Measurements from ENCODE around the gene KASH5.

KASH5 gene

GRCh38 chr19:49374665-49375434, 13.2 kb upstream of the KASH5 start:
- no peak overlapping the region for H3K27ac Mint-ChIP-seq
- H3K27me3 Mint-ChIP-seq = no peaks in the 10 kb centered on the region
- peaks cover 0 to 3% of the 10 kb centered on the region in 2 donors for H3K9me3 Mint-ChIP-seq
- ATAC-seq (no peak), DNase-seq (no peak)
- no peak overlapping the region for H3K4me3 Mint-ChIP-seq
- no peaks in the 10 kb centered on the region for H3K4me1 Mint-ChIP-seq

GRCh38 chr19:49378512-49378911, 9.5 kb upstream of the KASH5 start:
- ATAC-seq (no peak), DNase-seq (no peak)
- H3K27me3 Mint-ChIP-seq = no peaks in the 10 kb centered on the region
- no peaks in the 10 kb centered on the region for H3K9me3 Mint-ChIP-seq
- H3K4me1 Mint-ChIP-seq = no peaks in the 10 kb centered on the region
- no peak overlapping the region for H3K4me3 Mint-ChIP-seq
- no peak overlapping the region for H3K27ac Mint-ChIP-seq

- Mint-ChIP-seq H3K9me3 (no peaks in the 10 kb centered on the region), H3K4me3 (no peak overlapping the region), H3K27ac (no peak overlapping the region), H3K27me3 (no peaks in the 10 kb centered on the region), H3K4me1 (no peaks in the 10 kb centered on the region)
- no peak for DNase-seq
- no peak for ATAC-seq
Measured at GRCh38 chr19:49380391-49380790, 7.7 kb upstream of the KASH5 start.

- H3K4me3 Mint-ChIP-seq = no peak overlapping the region
- peaks cover 5% of the 10 kb centered on the region for H3K4me1 Mint-ChIP-seq
- no peak for ATAC-seq
- H3K9me3 Mint-ChIP-seq = no peaks in the 10 kb centered on the region
- no peak overlapping the region for H3K27ac Mint-ChIP-seq
- DNase-seq = no peak
- H3K27me3 Mint-ChIP-seq = no peaks in the 10 kb centered on the region
Measured at GRCh38 chr19:49382639-49383038, 5.4 kb upstream of the KASH5 start.

GRCh38 chr19:49383599-49383998, 4.5 kb upstream of the KASH5 start:
- Mint-ChIP-seq H3K9me3 (no peaks in the 10 kb centered on the region), H3K27ac (no peak overlapping the region), H3K27me3 (no peaks in the 10 kb centered on the region), H3K4me3 (no peak overlapping the region), H3K4me1 (peaks cover 11% of the 10 kb centered on the region)
- DNase-seq = no peak
- ATAC-seq = no peak

- ATAC-seq = no peak
- DNase-seq = no peak
- Mint-ChIP-seq H3K27ac (no peak overlapping the region), H3K4me1 (peaks cover 20% of the 10 kb centered on the region), H3K27me3 (peaks cover 8% of the 10 kb centered on the region), H3K4me3 (no peak overlapping the region), H3K9me3 (no peaks in the 10 kb centered on the region)
Measured at GRCh38 chr19:49389406-49389805, 1.4 kb downstream of the KASH5 start.

- Mint-ChIP-seq H3K4me3 (no peak overlapping the region), H3K27me3 (peaks cover 8% of the 10 kb centered on the region), H3K4me1 (peaks cover 20% of the 10 kb centered on the region), H3K9me3 (no peaks in the 10 kb centered on the region), H3K27ac (no peak overlapping the region)
- DNase-seq (no peak), ATAC-seq (no peak)
Measured at GRCh38 chr19:49390131-49390928, 2.3 kb downstream of the KASH5 start.

GRCh38 chr19:49390929-49391359, 2.9 kb downstream of the KASH5 start:
- DNase-seq (no peak), ATAC-seq (no peak)
- peaks cover 20% of the 10 kb centered on the region for H3K4me1 Mint-ChIP-seq
- no peak overlapping the region for H3K27ac Mint-ChIP-seq
- no peaks in the 10 kb centered on the region for H3K9me3 Mint-ChIP-seq
- no peak overlapping the region for H3K4me3 Mint-ChIP-seq
- H3K27me3 Mint-ChIP-seq = peaks cover 8% of the 10 kb centered on the region

GRCh38 chr19:49391581-49392399, 3.7 kb downstream of the KASH5 start:
- DNase-seq (peak; percentile 71 to 78), ATAC-seq (peak; percentile 90)
- H3K9me3 Mint-ChIP-seq = no peaks in the 10 kb centered on the region
- peaks cover 20% of the 10 kb centered on the region for H3K4me1 Mint-ChIP-seq
- H3K4me3 Mint-ChIP-seq = no peak overlapping the region
- H3K27me3 Mint-ChIP-seq = peaks cover 8% of the 10 kb centered on the region
- no peak overlapping the region for H3K27ac Mint-ChIP-seq

- DNase-seq = no peak
- Mint-ChIP-seq H3K9me3 (no peaks in the 10 kb centered on the region), H3K27me3 (peaks cover 8% of the 10 kb centered on the region), H3K4me1 (peaks cover 20% of the 10 kb centered on the region), H3K4me3 (no peak overlapping the region), H3K27ac (no peak overlapping the region)
- ATAC-seq = no peak
Measured at GRCh38 chr19:49393881-49394280, 5.8 kb downstream of the KASH5 start.

- Mint-ChIP-seq H3K4me1 (peaks cover 25% of the 10 kb centered on the region), H3K27ac (no peak overlapping the region), H3K9me3 (no peaks in the 10 kb centered on the region), H3K27me3 (peaks cover 8% of the 10 kb centered on the region), H3K4me3 (no peak overlapping the region)
- DNase-seq (no peak), ATAC-seq (no peak)
Measured at GRCh38 chr19:49395581-49396407, 7.7 kb downstream of the KASH5 start.

GRCh38 chr19:49396738-49397505, 8.9 kb downstream of the KASH5 start:
- Mint-ChIP-seq H3K27ac (peak overlapping the region in 1 of 2 donors; percentile 81), H3K27me3 (peaks cover 4% of the 10 kb centered on the region), H3K4me3 (no peak overlapping the region), H3K4me1 (peaks cover 27% of the 10 kb centered on the region), H3K9me3 (no peaks in the 10 kb centered on the region)
- ATAC-seq (no peak), DNase-seq (no peak)

GRCh38 chr19:49398001-49398615, 10.1 kb downstream of the KASH5 start:
- Mint-ChIP-seq H3K9me3 (no peaks in the 10 kb centered on the region), H3K4me1 (peaks cover 22% of the 10 kb centered on the region)

GRCh38 chr19:49398931-49399330, 10.9 kb downstream of the KASH5 start:
- Mint-ChIP-seq H3K27me3 (no peaks in the 10 kb centered on the region), H3K9me3 (no peaks in the 10 kb centered on the region), H3K4me3 (no peak overlapping the region), H3K27ac (peak overlapping the region in 1 of 2 donors; percentile 81), H3K4me1 (peaks cover 28% of the 10 kb centered on the region)
- ATAC-seq (no peak), DNase-seq (no peak)

More at GRCh38 chr19:49398001-49398615, 10.1 kb downstream of the KASH5 start:
- ATAC-seq = no peak
- DNase-seq = no peak
- Mint-ChIP-seq H3K27ac (no peak overlapping the region), H3K4me3 (no peak overlapping the region), H3K27me3 (no peaks in the 10 kb centered on the region)

All from stimulated activated naive CD8-positive, alpha-beta T cell treated with anti-CD3 and anti-CD28 coated beads, Interleukin-15, amount 100 ng/mL, for 72 hours (primary cell).